ENCODE data around the gene ACAN.

Gene ACAN

DNA sequence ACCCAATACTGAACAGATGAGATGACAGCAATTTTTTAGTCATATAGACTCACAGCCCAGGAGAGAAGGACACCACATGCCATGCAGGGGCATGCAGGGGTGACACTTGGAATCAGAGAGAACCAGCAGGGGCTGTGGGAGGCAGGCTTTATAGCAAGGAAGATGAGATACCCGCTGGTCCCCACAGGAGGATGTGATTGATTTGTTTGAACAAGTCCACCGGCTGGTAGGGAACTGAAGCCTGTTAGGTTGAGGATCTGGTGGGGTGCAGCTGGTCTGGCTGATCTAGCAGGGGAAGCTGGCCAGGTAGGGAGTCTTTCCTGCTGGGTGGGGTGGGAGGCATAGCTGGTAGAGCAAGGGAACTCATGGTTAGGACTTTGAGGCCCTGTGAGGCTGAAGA, 18.0 kb upstream of the ACAN start:
- H3K27me3 ChIP-seq (ENCODE audit: insufficient read depth, low read length): no peaks in the 10 kb centered on the region
- no peak overlapping the region for H3K27ac ChIP-seq (ENCODE audit: low read depth, low read length)
- H3K36me3 ChIP-seq (ENCODE audit: insufficient read depth, low read length): no peaks in the 10 kb centered on the region
- H3K4me1 ChIP-seq (ENCODE audit: insufficient read depth, low read length): no peaks in the 10 kb centered on the region
- H3K9ac ChIP-seq (ENCODE audit: low read depth, low read length): no peak overlapping the region
- 82% methylated on average over 2 of the region's 2 CpGs for whole genome bisulfite sequencing
- H3K4me3 ChIP-seq (ENCODE audit: low read length): no peak overlapping the region
- H3K9me3 ChIP-seq (ENCODE audit: insufficient read depth, low read depth, low read length): no peaks in the 10 kb centered on the region

DNA sequence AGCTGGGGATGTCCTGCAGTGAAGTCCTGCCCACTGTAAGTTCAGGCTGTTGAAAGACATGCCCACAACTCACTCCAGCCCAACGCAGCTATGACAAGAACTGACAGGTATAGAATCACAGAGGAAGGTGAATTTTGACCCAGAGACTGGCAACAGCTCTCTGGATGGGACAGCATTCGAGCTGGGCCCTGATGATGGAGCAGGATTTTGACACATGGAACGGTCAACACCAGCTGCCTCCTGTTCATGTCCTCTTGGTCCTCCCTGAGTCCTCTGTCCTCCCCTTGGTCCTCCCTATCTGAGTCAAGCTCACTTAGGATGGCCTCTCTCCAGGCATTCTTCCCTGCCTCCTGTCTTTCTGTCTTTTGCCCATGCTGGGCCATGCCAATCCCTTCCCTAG, 15.2 kb upstream of the ACAN start:
- Histone ChIP-seq H3K36me3 (ENCODE audit: insufficient read depth, low read length) (no peaks in the 10 kb centered on the region), H3K4me3 (ENCODE audit: low read length) (no peak overlapping the region), H3K4me1 (ENCODE audit: insufficient read depth, low read length) (peaks cover 9% of the 10 kb centered on the region), H3K9me3 (ENCODE audit: insufficient read depth, low read depth, low read length) (no peaks in the 10 kb centered on the region), H3K27ac (ENCODE audit: low read depth, low read length) (no peak overlapping the region), H3K9ac (ENCODE audit: low read depth, low read length) (no peak overlapping the region), H3K27me3 (ENCODE audit: insufficient read depth, low read length) (peaks cover 5% of the 10 kb centered on the region)
- WGBS: 91% methylated on average over 3 of the region's 3 CpGs

DNA sequence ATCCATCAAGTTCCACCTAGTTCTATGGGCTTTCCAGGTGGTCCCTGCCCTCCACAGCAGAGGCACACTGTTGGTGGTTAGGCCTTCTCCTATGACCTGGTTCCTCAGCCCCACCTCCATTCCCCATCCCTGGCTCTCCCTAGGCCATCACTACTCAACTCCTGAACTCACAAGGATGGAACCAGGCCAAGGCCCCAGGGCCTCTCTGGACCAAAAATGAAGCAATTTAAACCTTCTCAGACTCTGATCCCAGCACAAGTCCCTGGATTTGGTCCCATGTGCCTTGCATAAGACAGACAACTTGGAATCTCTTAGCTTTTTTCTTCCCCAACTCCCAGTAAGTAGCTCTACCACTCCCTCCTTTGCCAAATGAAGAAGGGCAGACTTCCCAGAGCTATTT, 14.4 kb upstream of the ACAN start:
- Histone ChIP-seq H3K9ac (ENCODE audit: low read depth, low read length) (no peak overlapping the region), H3K27ac (ENCODE audit: low read depth, low read length) (no peak overlapping the region), H3K36me3 (ENCODE audit: insufficient read depth, low read length) (no peaks in the 10 kb centered on the region), H3K4me3 (ENCODE audit: low read length) (no peak overlapping the region), H3K27me3 (ENCODE audit: insufficient read depth, low read length) (peaks cover 5% of the 10 kb centered on the region), H3K9me3 (ENCODE audit: insufficient read depth, low read depth, low read length) (no peaks in the 10 kb centered on the region), H3K4me1 (ENCODE audit: insufficient read depth, low read length) (peaks cover 12% of the 10 kb centered on the region)

DNA sequence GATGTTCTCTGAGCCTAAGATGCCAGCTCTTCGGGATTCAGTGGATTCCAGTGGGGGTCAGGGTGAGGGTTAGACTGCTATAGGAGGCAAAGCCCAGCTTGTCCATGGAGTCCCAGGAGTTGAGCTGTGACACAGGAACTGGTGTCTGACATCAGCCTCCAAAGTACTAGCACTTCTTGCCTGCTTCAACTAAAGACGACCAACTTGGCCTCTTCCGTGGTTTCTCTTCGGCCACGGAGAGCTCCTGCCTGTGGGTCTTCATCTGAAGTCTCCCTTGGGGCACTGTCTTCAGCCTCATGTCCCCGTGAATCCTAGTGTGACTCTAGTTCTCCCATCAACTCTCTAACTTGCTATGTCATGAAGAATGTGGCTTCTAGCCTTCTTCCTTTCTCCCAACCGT, 12.8 kb upstream of the ACAN start:
- Histone ChIP-seq H3K9ac (ENCODE audit: low read depth, low read length) (no peak overlapping the region), H3K9me3 (ENCODE audit: insufficient read depth, low read depth, low read length) (no peaks in the 10 kb centered on the region), H3K27ac (ENCODE audit: low read depth, low read length) (no peak overlapping the region), H3K4me3 (ENCODE audit: low read length) (no peak overlapping the region), H3K4me1 (ENCODE audit: insufficient read depth, low read length) (peaks cover 12% of the 10 kb centered on the region), H3K27me3 (ENCODE audit: insufficient read depth, low read length) (peaks cover 8% of the 10 kb centered on the region), H3K36me3 (ENCODE audit: insufficient read depth, low read length) (no peaks in the 10 kb centered on the region)
- 90% methylated on average over 7 of the region's 7 CpGs for WGBS

DNA sequence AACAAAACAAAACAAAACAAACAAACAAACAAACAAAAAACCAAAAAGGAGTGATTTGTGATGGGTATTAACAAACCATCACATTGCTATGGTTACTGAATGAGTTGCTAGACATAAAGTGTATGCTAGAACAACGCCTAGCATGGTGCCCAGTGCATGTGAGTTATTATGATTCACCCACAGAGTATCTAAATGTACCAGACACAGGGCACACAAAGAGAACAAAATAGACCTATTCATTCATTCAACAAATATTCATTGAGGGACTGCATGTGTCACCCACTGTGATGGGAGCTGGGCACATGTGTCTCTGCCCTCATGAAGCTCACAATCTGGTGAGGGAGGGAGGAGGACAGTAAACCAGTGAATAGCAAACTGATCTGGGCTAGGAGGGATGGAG, 11.6 kb upstream of the ACAN start:
- Histone ChIP-seq H3K9me3 (ENCODE audit: insufficient read depth, low read depth, low read length) (no peaks in the 10 kb centered on the region), H3K36me3 (ENCODE audit: insufficient read depth, low read length) (no peaks in the 10 kb centered on the region), H3K9ac (ENCODE audit: low read depth, low read length) (no peak overlapping the region), H3K4me1 (ENCODE audit: insufficient read depth, low read length) (peaks cover 12% of the 10 kb centered on the region), H3K27ac (ENCODE audit: low read depth, low read length) (no peak overlapping the region), H3K27me3 (ENCODE audit: insufficient read depth, low read length) (peaks cover 8% of the 10 kb centered on the region), H3K4me3 (ENCODE audit: low read length) (no peak overlapping the region)
- 100% methylated on average over 1 of the region's 1 CpG for WGBS

DNA sequence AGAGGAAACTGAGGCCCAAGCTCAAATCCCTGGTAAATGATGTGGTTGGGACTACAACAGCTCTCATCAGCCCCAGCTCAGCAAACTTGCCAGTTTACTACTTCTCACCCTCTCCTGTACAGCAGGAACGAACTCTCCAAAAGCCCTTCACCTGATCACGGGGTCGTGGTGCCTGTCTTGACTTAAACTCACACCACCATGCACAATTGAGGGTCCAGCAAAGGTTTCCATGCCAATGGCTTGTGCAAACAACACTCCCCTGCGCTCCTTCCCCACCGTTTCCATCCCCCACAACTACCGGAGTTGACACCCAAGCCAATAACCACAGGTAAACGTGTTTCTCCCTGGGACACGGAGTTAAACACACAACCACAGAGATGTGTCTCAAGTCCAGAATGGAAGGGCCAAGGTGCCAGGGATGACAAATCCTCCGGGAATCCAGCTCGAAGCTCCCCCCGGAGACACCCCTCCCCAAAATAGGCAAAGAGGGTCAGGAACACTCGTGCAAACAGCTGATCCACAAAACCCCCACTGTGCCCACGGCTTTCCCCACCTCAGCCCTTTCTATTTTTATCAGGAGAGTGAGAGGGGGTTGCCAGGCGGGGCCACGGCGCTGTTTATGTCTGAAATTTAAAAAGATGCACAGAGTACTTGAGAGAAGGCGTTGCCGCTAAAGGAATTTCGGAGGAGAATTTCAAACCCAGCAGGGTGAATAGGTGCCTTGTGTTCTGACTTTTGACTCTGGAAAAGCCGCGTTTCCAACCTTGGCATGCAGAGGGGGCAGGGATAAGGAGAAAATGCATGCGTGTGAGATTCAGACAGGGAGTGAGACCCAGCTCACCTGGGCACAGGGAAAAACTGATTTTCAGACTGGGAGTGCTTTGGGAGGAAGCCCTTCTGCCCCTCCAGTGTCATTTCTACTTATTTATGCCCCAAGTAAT, 10.6 kb upstream of the ACAN start:
- 40% methylated on average over 22 of the region's 22 CpGs for WGBS
- Histone ChIP-seq H3K4me1 (ENCODE audit: insufficient read depth, low read length) (peaks cover 12% of the 10 kb centered on the region), H3K27me3 (ENCODE audit: insufficient read depth, low read length) (peaks cover 8% of the 10 kb centered on the region), H3K9me3 (ENCODE audit: insufficient read depth, low read depth, low read length) (no peaks in the 10 kb centered on the region), H3K9ac (ENCODE audit: low read depth, low read length) (no peak overlapping the region), H3K36me3 (ENCODE audit: insufficient read depth, low read length) (no peaks in the 10 kb centered on the region), H3K27ac (ENCODE audit: low read depth, low read length) (no peak overlapping the region), H3K4me3 (ENCODE audit: low read length) (peak overlapping the region; percentile 5; the same call in 1 of the 2 replicates)

DNA sequence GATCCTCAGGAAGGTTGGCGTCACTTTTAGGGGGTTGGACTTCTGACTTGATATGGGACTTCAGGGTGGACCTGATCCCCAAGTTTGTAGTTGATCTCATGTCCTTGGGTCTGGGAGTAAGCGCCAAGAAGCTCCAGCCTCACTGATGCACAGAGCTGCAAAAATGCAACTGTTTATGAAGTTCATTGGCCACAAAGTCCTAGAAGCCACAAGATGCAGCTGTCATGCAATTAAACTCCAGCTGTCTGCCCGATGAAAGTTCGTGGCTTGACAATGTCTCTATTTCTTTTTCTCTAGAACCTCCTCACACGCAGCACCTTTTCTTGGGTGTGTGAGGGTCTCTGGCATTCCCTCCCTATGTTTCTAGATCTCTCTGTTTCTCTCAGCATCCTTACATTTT, 9.2 kb upstream of the ACAN start:
- 95% methylated on average over 5 of the region's 5 CpGs for WGBS
- Histone ChIP-seq H3K27ac (ENCODE audit: low read depth, low read length) (no peak overlapping the region), H3K9me3 (ENCODE audit: insufficient read depth, low read depth, low read length) (no peaks in the 10 kb centered on the region), H3K4me3 (ENCODE audit: low read length) (no peak overlapping the region), H3K4me1 (ENCODE audit: insufficient read depth, low read length) (peaks cover 12% of the 10 kb centered on the region), H3K36me3 (ENCODE audit: insufficient read depth, low read length) (no peaks in the 10 kb centered on the region), H3K9ac (ENCODE audit: low read depth, low read length) (no peak overlapping the region), H3K27me3 (ENCODE audit: insufficient read depth, low read length) (peaks cover 17% of the 10 kb centered on the region)

DNA sequence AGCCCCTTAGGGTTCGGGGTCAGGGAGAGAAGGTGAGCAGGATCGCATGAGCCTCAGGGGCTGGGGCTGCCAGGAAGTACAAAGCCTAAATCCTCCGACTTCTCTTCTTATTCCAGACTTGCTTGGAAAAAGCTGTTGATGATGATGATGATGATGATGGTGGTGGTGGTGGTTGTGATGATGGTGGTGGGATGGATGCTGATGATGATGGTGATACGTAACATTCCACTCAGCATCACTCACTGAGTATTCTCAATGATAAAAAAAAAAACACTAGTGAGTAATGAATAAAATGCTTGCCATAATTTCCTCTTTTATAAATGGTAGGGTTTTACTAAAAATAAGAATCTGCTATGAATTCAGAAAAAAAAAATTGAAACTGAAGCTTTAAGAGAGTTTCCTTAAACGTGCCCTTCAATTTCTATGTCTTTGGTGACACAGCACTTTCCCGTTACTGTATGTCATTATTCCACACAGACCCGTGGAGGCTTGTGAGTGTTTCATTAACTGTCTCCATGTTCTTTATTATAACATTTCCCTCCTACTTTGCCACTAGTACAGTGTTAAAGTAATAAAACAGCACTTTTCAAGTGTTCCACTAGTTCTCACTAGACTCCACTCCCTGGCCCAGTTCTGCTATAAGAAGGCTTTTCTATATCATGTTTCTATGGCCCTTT, 5.4 kb upstream of the ACAN start:
- peaks cover 48% of the 10 kb centered on the region for H3K27me3 ChIP-seq (ENCODE audit: insufficient read depth, low read length)

DNA sequence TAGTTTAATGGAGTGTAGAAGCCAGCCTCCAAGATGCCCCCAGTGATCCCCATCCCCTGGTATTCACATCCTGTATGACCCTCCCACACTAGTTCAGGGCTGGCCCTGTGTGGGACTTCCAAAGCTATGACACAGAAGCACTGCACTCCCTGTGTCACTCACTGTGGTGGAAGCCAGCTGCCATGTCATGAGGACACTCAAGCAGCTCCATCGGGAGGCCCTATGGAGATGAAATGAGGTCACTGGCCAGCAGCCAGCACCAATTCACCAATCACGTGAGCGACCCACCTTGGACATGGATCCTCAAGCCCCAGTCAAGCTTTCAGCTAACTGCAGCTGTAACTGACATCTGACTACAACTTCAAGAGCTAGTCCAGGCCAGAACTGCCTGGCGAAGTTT, 3.9 kb upstream of the ACAN start:
- H3K36me3 ChIP-seq (ENCODE audit: insufficient read depth, low read length): no peaks in the 10 kb centered on the region
- no peaks in the 10 kb centered on the region for H3K4me1 ChIP-seq (ENCODE audit: insufficient read depth, low read length)
- H3K27ac ChIP-seq (ENCODE audit: low read depth, low read length): no peak overlapping the region
- H3K4me3 ChIP-seq (ENCODE audit: low read length): no peak overlapping the region
- no peaks in the 10 kb centered on the region for H3K9me3 ChIP-seq (ENCODE audit: insufficient read depth, low read depth, low read length)
- H3K27me3 ChIP-seq (ENCODE audit: insufficient read depth, low read length): peaks cover 60% of the 10 kb centered on the region
- H3K9ac ChIP-seq (ENCODE audit: low read depth, low read length): no peak overlapping the region
- WGBS: 93% methylated on average over 4 of the region's 4 CpGs

More for the DNA sequence above, 5.4 kb upstream of the ACAN start:
- 86% methylated on average over 6 of the region's 7 CpGs for WGBS
- no peak overlapping the region for H3K4me3 ChIP-seq (ENCODE audit: low read length)
- H3K4me1 ChIP-seq (ENCODE audit: insufficient read depth, low read length): peaks cover 5% of the 10 kb centered on the region
- H3K36me3 ChIP-seq (ENCODE audit: insufficient read depth, low read length): no peaks in the 10 kb centered on the region
- no peaks in the 10 kb centered on the region for H3K9me3 ChIP-seq (ENCODE audit: insufficient read depth, low read depth, low read length)
- no peak overlapping the region for H3K27ac ChIP-seq (ENCODE audit: low read depth, low read length)
- H3K9ac ChIP-seq (ENCODE audit: low read depth, low read length): no peak overlapping the region

DNA sequence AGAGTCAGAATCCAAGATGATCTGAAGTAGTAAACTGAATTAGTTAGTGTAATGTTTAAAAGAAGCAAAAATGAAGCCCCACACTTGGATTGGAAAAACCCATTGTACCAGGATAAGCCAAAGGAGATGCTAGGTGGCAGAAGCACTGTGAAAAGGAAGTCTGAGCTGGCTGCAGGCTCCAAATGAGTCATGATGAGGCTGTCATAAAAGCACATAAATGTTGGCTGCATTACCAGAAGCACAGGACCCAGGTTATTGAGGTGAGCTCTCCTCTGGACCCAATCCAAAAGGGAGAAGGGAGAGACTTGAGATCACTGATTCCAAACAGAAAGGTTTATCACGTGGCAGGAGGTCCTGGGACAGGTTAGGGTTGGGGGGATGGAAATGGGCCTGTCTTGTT, 3.2 kb upstream of the ACAN start:
- Histone ChIP-seq H3K4me1 (ENCODE audit: insufficient read depth, low read length) (no peaks in the 10 kb centered on the region), H3K36me3 (ENCODE audit: insufficient read depth, low read length) (no peaks in the 10 kb centered on the region), H3K27ac (ENCODE audit: low read depth, low read length) (no peak overlapping the region), H3K27me3 (ENCODE audit: insufficient read depth, low read length) (peaks cover 67% of the 10 kb centered on the region), H3K4me3 (ENCODE audit: low read length) (no peak overlapping the region), H3K9me3 (ENCODE audit: insufficient read depth, low read depth, low read length) (no peaks in the 10 kb centered on the region), H3K9ac (ENCODE audit: low read depth, low read length) (no peak overlapping the region)
- 84% methylated on average over 1 of the region's 1 CpG for WGBS

DNA sequence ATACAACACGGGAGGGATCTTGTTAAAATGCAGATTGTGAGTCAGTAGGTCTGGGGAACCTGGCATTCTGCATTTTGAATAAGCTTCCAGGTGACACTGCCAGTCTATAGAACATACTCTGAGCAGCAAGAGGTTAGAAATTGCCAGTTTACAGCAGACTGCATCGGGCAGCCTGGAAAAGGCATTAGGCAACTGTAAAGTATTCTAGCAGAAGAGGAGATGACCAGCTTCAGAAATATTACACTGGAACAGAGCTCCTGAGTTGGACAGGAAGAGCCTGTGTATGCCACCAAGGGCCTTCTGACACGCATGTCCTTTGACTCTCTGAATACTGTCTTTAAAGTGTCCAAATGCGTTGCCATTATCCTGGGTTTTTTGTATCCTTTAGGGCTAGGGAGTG, 2.5 kb upstream of the ACAN start:
- Histone ChIP-seq H3K9me3 (ENCODE audit: insufficient read depth, low read depth, low read length) (no peaks in the 10 kb centered on the region), H3K36me3 (ENCODE audit: insufficient read depth, low read length) (no peaks in the 10 kb centered on the region), H3K27me3 (ENCODE audit: insufficient read depth, low read length) (peaks cover 74% of the 10 kb centered on the region), H3K4me3 (ENCODE audit: low read length) (no peak overlapping the region), H3K27ac (ENCODE audit: low read depth, low read length) (no peak overlapping the region), H3K4me1 (ENCODE audit: insufficient read depth, low read length) (no peaks in the 10 kb centered on the region), H3K9ac (ENCODE audit: low read depth, low read length) (no peak overlapping the region)
- WGBS: 76% methylated on average over 4 of the region's 4 CpGs
